Measurements from ENCODE around the gene ZCCHC13. TPM values are rescaled to one million over a fixed set of nuclear protein-coding genes. Genes with fewer than 3 reads are reported as not detected.

Gene ZCCHC13
- total and polyA plus RNA-seq, 2 experiments from 2014 or later, result not detected

DNA sequence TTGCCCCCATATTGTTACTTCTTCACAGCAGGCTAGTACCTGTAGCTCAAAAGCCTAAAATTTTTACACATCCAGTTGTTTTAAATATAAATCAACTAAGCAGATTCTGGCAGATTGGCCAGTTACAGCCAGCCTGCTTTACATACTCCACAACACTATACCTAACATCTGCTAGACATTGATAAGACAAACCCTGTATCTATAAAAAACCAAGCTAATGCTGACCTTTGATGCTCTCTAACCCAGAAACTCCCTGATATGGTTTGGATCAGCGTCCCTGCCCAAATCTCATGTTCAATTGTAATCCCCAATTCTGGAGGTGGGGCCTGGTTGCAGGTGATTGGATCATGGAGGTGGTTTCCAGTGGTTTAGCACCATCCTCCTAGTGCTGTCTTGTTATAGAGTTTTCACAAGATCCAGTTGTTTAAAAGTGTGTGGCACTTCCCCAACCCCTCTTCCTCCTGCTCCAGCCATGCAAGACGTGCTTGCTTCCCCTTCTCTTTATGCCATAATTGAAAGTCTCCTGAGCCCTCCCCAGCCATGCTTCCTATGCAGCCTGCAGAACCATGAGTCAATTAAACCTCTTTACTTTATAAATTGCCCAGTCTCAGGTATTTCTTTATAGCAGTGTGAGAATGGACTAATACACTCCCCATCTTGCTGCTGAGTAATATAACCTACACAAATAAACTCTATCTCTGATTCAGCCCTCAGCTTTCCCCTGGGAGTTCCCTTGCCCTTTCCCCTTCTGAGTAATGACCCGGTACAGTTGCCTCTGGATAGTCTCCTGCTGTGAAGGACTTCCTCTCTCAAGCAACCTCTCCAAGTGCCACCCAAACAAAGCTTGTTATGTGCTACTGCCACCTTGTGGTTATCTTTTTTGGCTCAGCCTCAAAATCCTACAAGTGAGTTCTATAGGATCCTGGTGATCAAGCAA, 39.6 kb downstream of the ZCCHC13 start:
- H3K27ac ChIP-seq, result no peak overlapping the region

DNA sequence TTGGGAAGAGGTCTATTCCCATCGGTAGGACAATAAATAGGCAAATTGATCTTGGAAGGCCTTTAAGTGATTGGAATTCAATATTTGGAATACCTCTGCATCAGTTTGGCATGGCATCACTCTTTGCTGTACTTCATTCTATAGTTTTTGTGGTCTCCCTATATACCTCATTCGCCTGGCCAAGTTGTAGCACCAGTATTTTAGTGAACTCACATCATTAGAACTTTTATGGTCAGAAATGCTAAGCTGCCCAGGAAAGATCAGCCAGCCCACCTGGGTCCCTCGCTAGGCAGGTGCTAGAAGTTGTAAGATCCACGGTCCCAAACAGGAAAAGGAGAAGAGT, 40.3 kb downstream of the ZCCHC13 start:
- Histone ChIP-seq H3K4me1 (ENCODE audit: low read depth) (no peaks in the 10 kb centered on the region), H3K4me3 (no peak overlapping the region), H3K9me3 (ENCODE audit: low read depth) (no peaks in the 10 kb centered on the region), H3K36me3 (no peaks in the 10 kb centered on the region), H3K27ac (no peak overlapping the region), H3K27me3 (no peaks in the 10 kb centered on the region)
- DNase-seq (ENCODE audit: low read depth in 1 of 2, low spot score in 1 of 2), result no peak
- TF ChIP-seq, protein P1, sequence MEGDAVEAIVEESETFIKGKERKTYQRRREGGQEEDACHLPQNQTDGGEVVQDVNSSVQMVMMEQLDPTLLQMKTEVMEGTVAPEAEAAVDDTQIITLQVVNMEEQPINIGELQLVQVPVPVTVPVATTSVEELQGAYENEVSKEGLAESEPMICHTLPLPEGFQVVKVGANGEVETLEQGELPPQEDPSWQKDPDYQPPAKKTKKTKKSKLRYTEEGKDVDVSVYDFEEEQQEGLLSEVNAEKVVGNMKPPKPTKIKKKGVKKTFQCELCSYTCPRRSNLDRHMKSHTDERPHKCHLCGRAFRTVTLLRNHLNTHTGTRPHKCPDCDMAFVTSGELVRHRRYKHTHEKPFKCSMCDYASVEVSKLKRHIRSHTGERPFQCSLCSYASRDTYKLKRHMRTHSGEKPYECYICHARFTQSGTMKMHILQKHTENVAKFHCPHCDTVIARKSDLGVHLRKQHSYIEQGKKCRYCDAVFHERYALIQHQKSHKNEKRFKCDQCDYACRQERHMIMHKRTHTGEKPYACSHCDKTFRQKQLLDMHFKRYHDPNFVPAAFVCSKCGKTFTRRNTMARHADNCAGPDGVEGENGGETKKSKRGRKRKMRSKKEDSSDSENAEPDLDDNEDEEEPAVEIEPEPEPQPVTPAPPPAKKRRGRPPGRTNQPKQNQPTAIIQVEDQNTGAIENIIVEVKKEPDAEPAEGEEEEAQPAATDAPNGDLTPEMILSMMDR (IDR thresholded peaks at IDR 0.05; ENCODE audit: low read depth, low read length), result no peak

More for the DNA sequence above, 39.6 kb downstream of the ZCCHC13 start:
- TF ChIP-seq, protein P1 (IDR thresholded peaks at IDR 0.05; ENCODE audit: low read depth, low read length), result peak; percentile 58
- no peaks in the 10 kb centered on the region for H3K27me3 ChIP-seq
- no peaks in the 10 kb centered on the region for H3K9me3 ChIP-seq (ENCODE audit: low read depth)
- DNase-seq (ENCODE audit: low read depth in 1 of 2, low spot score in 1 of 2), result peak; percentile 39 to 95
- H3K36me3 ChIP-seq, result no peaks in the 10 kb centered on the region
- H3K4me1 ChIP-seq (ENCODE audit: low read depth), result no peaks in the 10 kb centered on the region
- no peak overlapping the region for H3K4me3 ChIP-seq

DNA sequence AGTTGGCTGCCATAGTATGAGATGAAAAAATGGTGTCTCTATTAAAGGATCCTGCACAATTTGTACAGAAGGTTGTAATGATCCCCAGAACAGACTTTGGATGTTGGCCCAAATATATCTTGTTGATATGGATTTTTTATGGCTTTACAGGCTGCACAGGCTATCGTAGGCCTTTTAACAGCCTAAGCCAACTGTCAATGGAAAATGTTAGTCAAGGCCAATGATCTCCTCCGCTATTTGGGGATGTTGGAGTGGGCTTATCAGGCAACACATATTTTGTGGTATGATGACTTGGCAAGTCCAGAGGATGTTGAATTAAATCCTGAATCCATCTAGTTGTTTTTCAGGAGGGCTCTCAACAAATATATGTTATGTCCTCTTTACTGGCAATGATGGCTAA, 42.1 kb downstream of the ZCCHC13 start:
- H3K27me3 ChIP-seq, result no peaks in the 10 kb centered on the region

DNA sequence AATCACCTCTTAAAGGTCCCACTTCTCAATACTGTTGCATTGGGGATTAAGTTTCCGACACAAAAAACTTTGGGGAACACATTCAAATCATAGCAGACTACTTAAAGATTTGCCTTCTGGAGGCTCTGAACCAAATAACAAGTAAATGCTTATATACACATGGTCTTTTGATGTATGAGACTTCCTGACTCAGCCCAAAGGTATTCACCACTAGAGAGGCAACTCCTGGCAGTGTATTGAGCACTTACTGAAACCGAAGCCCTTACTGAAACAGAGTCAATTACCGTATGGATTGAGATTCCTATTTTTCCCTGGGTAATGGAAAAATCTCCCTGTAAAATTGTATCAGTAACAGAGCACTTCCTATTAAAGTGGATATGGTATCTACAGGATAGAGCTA, 45.4 kb downstream of the ZCCHC13 start:
- Histone ChIP-seq H3K36me3 (no peaks in the 10 kb centered on the region), H3K4me3 (no peak overlapping the region)

More for the DNA sequence above, 42.1 kb downstream of the ZCCHC13 start:
- TF ChIP-seq, protein P1 (IDR thresholded peaks at IDR 0.05; ENCODE audit: low read depth, low read length), result no peak
- H3K27ac ChIP-seq, result no peak overlapping the region
- no peaks in the 10 kb centered on the region for H3K4me1 ChIP-seq (ENCODE audit: low read depth)
- peak in 1 of 2 donors; percentile 33 for DNase-seq (ENCODE audit: low read depth in 1 of 2, low spot score in 1 of 2)
- H3K4me3 ChIP-seq, result no peak overlapping the region
- H3K36me3 ChIP-seq, result no peaks in the 10 kb centered on the region
- H3K9me3 ChIP-seq (ENCODE audit: low read depth), result no peaks in the 10 kb centered on the region

DNA sequence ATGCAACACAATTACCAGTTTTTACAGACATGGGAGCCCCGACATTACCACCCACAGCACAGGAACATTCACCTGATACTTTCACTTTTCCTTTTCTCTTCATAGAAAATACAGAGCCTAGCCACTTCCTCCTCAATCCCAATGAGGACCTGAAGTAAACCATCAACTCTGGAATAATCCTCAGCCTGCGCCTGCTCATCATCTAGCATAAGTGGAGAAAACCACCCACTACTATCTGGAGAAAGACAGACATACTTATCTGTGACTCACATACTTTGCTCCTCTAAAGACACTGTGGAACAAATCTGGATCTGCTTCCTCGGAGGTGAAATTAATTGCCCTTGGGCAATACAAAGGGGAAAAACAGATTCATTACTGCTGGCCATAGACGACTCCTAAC, 47.8 kb downstream of the ZCCHC13 start:
- peak in 1 of 2 donors; percentile 15 for DNase-seq (ENCODE audit: low read depth in 1 of 2, low spot score in 1 of 2)
- TF ChIP-seq, protein P1 (IDR thresholded peaks at IDR 0.05; ENCODE audit: low read depth, low read length), result no peak
- Histone ChIP-seq H3K4me1 (ENCODE audit: low read depth) (no peaks in the 10 kb centered on the region), H3K27ac (no peak overlapping the region), H3K36me3 (no peaks in the 10 kb centered on the region), H3K9me3 (ENCODE audit: low read depth) (no peaks in the 10 kb centered on the region), H3K27me3 (no peaks in the 10 kb centered on the region), H3K4me3 (no peak overlapping the region)

More for the DNA sequence above, 45.4 kb downstream of the ZCCHC13 start:
- TF ChIP-seq, protein P1 (IDR thresholded peaks at IDR 0.05; ENCODE audit: low read depth, low read length), result no peak
- Histone ChIP-seq H3K9me3 (ENCODE audit: low read depth) (no peaks in the 10 kb centered on the region), H3K4me1 (ENCODE audit: low read depth) (no peaks in the 10 kb centered on the region), H3K27me3 (no peaks in the 10 kb centered on the region), H3K27ac (no peak overlapping the region)
- DNase-seq (ENCODE audit: low read depth in 1 of 2, low spot score in 1 of 2), result peak in 1 of 2 donors; percentile 53
